ENCODE measurements around the gene WNT7B. TPM values are rescaled to one million over a fixed set of nuclear protein-coding genes. Genes with fewer than 3 reads are reported as not detected.
A peak's percentile ranks its signal among the peaks of the same experiment; 100 is the strongest.

Gene WNT7B
- total RNA-seq, 2 donors from 2014 or later = 0.19 TPM; not detected in 1

DNA sequence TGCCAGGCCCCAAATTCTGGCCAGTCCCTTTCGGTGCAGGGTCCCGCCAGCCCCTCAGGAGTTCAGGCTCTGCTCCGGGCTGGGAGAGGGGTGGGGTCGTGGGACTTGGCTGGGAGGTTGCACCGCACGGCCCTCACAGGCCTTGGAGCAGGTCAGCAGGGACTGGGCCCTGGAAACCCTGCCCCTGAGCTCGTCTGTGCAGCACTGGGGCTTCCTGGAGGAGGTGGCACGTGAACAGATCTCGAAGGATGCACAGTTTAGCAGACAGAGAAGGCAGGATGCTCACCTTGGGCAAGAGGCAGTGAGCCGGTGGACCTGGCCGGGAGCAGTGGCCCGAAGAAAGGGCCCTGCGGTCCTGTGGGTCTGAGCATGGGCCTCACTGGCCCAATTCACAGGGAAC lies 70.0 kb downstream of the WNT7B start:
- no peaks in the 10 kb centered on the region for H3K9me3 ChIP-seq
- TF ChIP-seq, protein P1, sequence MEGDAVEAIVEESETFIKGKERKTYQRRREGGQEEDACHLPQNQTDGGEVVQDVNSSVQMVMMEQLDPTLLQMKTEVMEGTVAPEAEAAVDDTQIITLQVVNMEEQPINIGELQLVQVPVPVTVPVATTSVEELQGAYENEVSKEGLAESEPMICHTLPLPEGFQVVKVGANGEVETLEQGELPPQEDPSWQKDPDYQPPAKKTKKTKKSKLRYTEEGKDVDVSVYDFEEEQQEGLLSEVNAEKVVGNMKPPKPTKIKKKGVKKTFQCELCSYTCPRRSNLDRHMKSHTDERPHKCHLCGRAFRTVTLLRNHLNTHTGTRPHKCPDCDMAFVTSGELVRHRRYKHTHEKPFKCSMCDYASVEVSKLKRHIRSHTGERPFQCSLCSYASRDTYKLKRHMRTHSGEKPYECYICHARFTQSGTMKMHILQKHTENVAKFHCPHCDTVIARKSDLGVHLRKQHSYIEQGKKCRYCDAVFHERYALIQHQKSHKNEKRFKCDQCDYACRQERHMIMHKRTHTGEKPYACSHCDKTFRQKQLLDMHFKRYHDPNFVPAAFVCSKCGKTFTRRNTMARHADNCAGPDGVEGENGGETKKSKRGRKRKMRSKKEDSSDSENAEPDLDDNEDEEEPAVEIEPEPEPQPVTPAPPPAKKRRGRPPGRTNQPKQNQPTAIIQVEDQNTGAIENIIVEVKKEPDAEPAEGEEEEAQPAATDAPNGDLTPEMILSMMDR (IDR thresholded peaks at IDR 0.05) = no peak
- no peak for DNase-seq (ENCODE audit: low spot score)
- H3K4me1 ChIP-seq = peaks cover 0 to 31% of the 10 kb centered on the region in 2 donors
- H3K27ac ChIP-seq = no peak overlapping the region
- no peak overlapping the region for H3K4me3 ChIP-seq
- no peaks in the 10 kb centered on the region for H3K36me3 ChIP-seq
- no peaks in the 10 kb centered on the region for H3K27me3 ChIP-seq

- DNase-seq (ENCODE audit: low spot score) = peak; percentile 61
- peak overlapping the region; percentile 58 to 61 for H3K27ac ChIP-seq
- H3K9me3 ChIP-seq = no peaks in the 10 kb centered on the region
- peaks cover 0 to 24% of the 10 kb centered on the region in 2 donors for H3K4me1 ChIP-seq
- TF ChIP-seq, protein P1 (IDR thresholded peaks at IDR 0.05) = peak in 1 of 2 donors; percentile 9
- peak overlapping the region in 1 of 2 donors; percentile 10 for H3K4me3 ChIP-seq
- H3K36me3 ChIP-seq = no peaks in the 10 kb centered on the region
- H3K27me3 ChIP-seq = no peaks in the 10 kb centered on the region
These were observed 70.8 kb downstream of the WNT7B start for GRCh38 chr22:45905924-45906865.

GRCh38 chr22:45905326-45905923 lies 71.5 kb downstream of the WNT7B start:
- no peak for DNase-seq (ENCODE audit: low spot score)
- no peaks in the 10 kb centered on the region for H3K36me3 ChIP-seq
- TF ChIP-seq, protein P1 (IDR thresholded peaks at IDR 0.05) = no peak
- H3K27me3 ChIP-seq = no peaks in the 10 kb centered on the region
- H3K4me3 ChIP-seq = peak overlapping the region in 1 of 2 donors; percentile 10
- peaks cover 0 to 24% of the 10 kb centered on the region in 2 donors for H3K4me1 ChIP-seq
- H3K27ac ChIP-seq = peak overlapping the region; percentile 58 to 61
- no peaks in the 10 kb centered on the region for H3K9me3 ChIP-seq

- H3K9me3 ChIP-seq = no peaks in the 10 kb centered on the region
- no peak overlapping the region for H3K4me3 ChIP-seq
- peaks cover 0 to 24% of the 10 kb centered on the region in 2 donors for H3K4me1 ChIP-seq
- no peaks in the 10 kb centered on the region for H3K36me3 ChIP-seq
- TF ChIP-seq, protein P1 (IDR thresholded peaks at IDR 0.05) = no peak
- H3K27ac ChIP-seq = no peak overlapping the region
- no peaks in the 10 kb centered on the region for H3K27me3 ChIP-seq
- no peak for DNase-seq (ENCODE audit: low spot score)
These were observed 72.7 kb downstream of the WNT7B start for GRCh38 chr22:45904236-45904635.

GRCh38 chr22:45903355-45904135 lies 73.4 kb downstream of the WNT7B start:
- Histone ChIP-seq H3K4me3 (no peak overlapping the region), H3K27me3 (no peaks in the 10 kb centered on the region), H3K36me3 (no peaks in the 10 kb centered on the region), H3K4me1 (peaks cover 0 to 24% of the 10 kb centered on the region in 2 donors), H3K27ac (no peak overlapping the region), H3K9me3 (no peaks in the 10 kb centered on the region)
- no peak for DNase-seq (ENCODE audit: low spot score)
- TF ChIP-seq, protein P1 (IDR thresholded peaks at IDR 0.05) = no peak
